ENCODE results near the gene RFTN1. TPM values are rescaled to one million over a fixed set of nuclear protein-coding genes. Genes with fewer than 3 reads are reported as not detected.

RFTN1 gene
- total RNA-seq, 1 donor from 2014 or later = 6.4 TPM

DNA sequence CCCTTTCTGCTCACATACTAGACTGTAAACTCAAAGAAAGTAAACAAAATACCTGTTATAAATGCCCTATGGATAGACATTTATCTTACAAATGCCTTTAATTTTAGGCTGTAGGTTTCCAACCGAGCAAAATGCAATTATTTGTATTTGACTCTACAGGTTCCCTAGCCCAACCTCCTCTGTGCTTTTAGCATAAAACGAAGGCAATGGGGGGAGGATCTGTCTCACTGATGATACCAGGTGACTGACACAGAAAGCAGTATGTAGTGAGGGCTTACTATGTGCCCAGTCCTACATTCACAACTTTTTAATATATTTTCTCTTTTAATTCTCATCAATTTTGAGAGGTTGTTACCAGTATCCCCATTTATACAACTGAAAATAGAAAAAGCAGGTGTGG is 161.1 kb downstream of the RFTN1 start:
- H3K9me3 Mint-ChIP-seq (ENCODE audit: unreplicated experiment) = peaks cover 5% of the 10 kb centered on the region
- H3K4me3 Mint-ChIP-seq (ENCODE audit: unreplicated experiment) = no peak overlapping the region

DNA sequence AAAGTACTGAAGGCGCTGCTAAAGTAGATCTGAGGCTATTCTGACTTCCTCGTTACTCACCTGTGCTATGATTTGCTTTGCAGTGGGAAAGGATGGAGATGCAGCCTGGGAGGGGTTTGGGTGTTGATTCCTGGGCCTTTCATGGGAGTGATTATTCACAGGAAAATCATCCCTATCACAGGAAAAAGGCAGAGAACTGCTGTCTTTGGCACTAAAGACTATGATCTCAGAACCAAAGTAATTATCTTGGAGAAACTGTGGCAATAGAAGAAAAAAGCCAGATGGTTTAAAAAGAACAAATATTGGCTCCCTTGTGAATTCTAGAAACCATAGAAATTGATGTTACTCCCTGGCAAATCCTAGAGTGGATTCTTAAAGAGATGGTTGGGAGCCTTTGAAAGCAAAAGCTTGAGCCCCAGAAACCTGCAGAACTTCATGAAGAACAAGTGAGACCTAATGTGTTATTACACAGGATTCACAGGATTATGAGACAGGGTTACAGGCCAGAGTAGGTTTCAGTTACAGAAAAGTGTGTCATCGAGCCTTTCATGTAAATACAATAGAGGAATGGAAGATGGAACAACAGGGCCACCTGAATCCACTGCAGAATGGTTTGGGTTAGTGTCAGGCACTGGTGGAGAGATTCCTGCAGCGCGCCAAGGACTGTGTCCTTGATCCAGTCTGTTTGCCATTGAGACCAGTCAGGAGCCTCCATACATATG is 162.7 kb downstream of the RFTN1 start:
- H3K4me1 Mint-ChIP-seq (ENCODE audit: low read depth, unreplicated experiment) = peaks cover 6% of the 10 kb centered on the region
- H3K27me3 Mint-ChIP-seq (ENCODE audit: unreplicated experiment) = peaks cover 7% of the 10 kb centered on the region
- H3K36me3 Mint-ChIP-seq (ENCODE audit: unreplicated experiment) = peaks cover 7% of the 10 kb centered on the region
- no peak overlapping the region for H3K27ac Mint-ChIP-seq (ENCODE audit: unreplicated experiment)
- TF ChIP-seq CTCF (IDR thresholded peaks at IDR 0.05; ENCODE audit: partially characterized antibody, unreplicated experiment) = no peak
- peaks cover 1% of the 10 kb centered on the region for H3K9me3 Mint-ChIP-seq (ENCODE audit: unreplicated experiment)
- DNase-seq = no peak
- no peak overlapping the region for H3K4me3 Mint-ChIP-seq (ENCODE audit: unreplicated experiment)

More for the DNA sequence above, 161.1 kb downstream of the RFTN1 start:
- Mint-ChIP-seq H3K27ac (ENCODE audit: unreplicated experiment) (no peak overlapping the region), H3K4me1 (ENCODE audit: low read depth, unreplicated experiment) (peaks cover 6% of the 10 kb centered on the region), H3K27me3 (ENCODE audit: unreplicated experiment) (peaks cover 2% of the 10 kb centered on the region), H3K36me3 (ENCODE audit: unreplicated experiment) (peaks cover 7% of the 10 kb centered on the region)
- no peak for DNase-seq
- TF ChIP-seq CTCF (IDR thresholded peaks at IDR 0.05; ENCODE audit: partially characterized antibody, unreplicated experiment) = no peak

DNA sequence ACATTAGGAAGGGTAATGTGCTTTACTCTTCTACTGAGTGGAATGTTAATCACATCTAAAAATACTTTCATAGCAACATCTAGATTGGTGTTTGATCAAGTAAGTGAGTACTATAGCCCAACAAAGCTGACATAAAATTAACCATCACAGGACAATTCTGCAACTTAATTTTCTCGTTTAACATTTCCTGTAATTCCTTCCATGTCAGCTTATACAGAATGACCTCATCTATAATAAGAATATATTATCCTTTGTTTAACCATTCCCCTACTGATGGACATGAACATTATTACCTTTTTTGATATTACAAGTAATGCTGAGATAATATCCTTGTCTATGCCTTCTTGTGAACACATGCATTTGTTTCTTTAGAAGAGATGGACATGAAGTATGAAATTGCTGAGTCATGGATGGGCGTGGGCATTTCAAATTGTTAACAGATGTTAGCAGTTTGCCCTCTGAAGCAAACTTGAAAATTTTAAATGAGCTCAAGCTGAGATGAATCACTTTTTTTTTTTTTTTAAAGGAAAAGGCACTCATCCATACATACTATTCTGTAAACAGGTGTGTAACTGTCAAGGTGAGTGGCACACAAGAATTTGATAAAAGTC is 163.4 kb downstream of the RFTN1 start:
- Mint-ChIP-seq H3K4me1 (ENCODE audit: low read depth, unreplicated experiment) (peaks cover 7% of the 10 kb centered on the region), H3K4me3 (ENCODE audit: unreplicated experiment) (no peak overlapping the region), H3K27ac (ENCODE audit: unreplicated experiment) (peak overlapping the region; percentile 26), H3K36me3 (ENCODE audit: unreplicated experiment) (peaks cover 5% of the 10 kb centered on the region), H3K27me3 (ENCODE audit: unreplicated experiment) (peaks cover 7% of the 10 kb centered on the region), H3K9me3 (ENCODE audit: unreplicated experiment) (peaks cover 1% of the 10 kb centered on the region)
- no peak for TF ChIP-seq CTCF (IDR thresholded peaks at IDR 0.05; ENCODE audit: partially characterized antibody, unreplicated experiment)
- no peak for DNase-seq

GRCh38 chr3:16347548-16347947 is 166.0 kb downstream of the RFTN1 start:
- Mint-ChIP-seq H3K27ac (ENCODE audit: unreplicated experiment) (no peak overlapping the region), H3K4me1 (ENCODE audit: low read depth, unreplicated experiment) (peaks cover 7% of the 10 kb centered on the region), H3K36me3 (ENCODE audit: unreplicated experiment) (no peaks in the 10 kb centered on the region), H3K27me3 (ENCODE audit: unreplicated experiment) (peaks cover 7% of the 10 kb centered on the region), H3K4me3 (ENCODE audit: unreplicated experiment) (no peak overlapping the region), H3K9me3 (ENCODE audit: unreplicated experiment) (peaks cover 1% of the 10 kb centered on the region)
- no peak for DNase-seq
- no peak for TF ChIP-seq CTCF (IDR thresholded peaks at IDR 0.05; ENCODE audit: partially characterized antibody, unreplicated experiment)

DNA sequence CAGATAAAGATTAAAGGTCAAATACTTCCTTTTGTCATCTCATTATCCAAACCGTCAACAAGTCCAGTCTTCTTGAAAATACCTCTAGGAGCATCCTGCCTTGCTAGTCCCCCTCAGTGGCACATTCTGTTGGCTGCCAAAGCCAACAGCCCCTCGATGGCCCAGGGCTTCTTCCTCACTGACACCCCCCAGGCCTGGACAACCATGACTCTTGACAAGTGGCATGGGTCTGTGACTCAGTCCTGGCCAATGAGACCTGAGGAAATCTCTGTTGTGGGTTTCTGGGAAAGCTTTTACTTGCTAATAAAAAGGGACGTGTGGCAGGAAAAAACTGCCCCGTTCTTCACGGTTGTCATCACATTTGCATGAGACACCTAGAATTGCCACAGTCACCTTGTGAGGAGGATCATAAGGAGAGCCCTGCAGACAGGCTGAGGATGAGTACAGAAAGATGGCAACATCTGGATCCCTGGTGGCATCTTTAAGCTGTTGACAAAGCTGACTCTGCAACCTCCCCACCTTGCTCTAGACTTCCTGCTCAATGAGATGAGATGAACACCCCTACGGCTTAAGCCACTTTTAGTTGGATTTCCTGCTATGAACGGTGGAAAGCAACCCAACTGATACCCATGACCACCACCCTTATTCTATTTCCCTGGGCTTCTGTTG is 167.0 kb downstream of the RFTN1 start:
- H3K27ac Mint-ChIP-seq (ENCODE audit: unreplicated experiment) = no peak overlapping the region
- DNase-seq = no peak
- no peak for TF ChIP-seq CTCF (IDR thresholded peaks at IDR 0.05; ENCODE audit: partially characterized antibody, unreplicated experiment)
- H3K36me3 Mint-ChIP-seq (ENCODE audit: unreplicated experiment) = no peaks in the 10 kb centered on the region
- peaks cover 1% of the 10 kb centered on the region for H3K9me3 Mint-ChIP-seq (ENCODE audit: unreplicated experiment)
- peaks cover 7% of the 10 kb centered on the region for H3K27me3 Mint-ChIP-seq (ENCODE audit: unreplicated experiment)
- H3K4me1 Mint-ChIP-seq (ENCODE audit: low read depth, unreplicated experiment) = peaks cover 7% of the 10 kb centered on the region
- no peak overlapping the region for H3K4me3 Mint-ChIP-seq (ENCODE audit: unreplicated experiment)
